GM21737 (cell line): ENCODE results near the gene LGALS7.
"Not testable (repeated sequence)": the region's sequence is repeated elsewhere in the genome, so short reads cannot be mapped to it uniquely, and the experiment has no call there.

Experiments
- ATAC-seq: cut with Tn5 transposase; IDR thresholded peaks from one replicate; pipeline ENCODE4 v1.9.1; 2021; ENCODE audit warnings: mild to moderate bottlenecking, moderate library complexity; ENCODE audit not compliant: unreplicated experiment

The LGALS7 gene

DNA sequence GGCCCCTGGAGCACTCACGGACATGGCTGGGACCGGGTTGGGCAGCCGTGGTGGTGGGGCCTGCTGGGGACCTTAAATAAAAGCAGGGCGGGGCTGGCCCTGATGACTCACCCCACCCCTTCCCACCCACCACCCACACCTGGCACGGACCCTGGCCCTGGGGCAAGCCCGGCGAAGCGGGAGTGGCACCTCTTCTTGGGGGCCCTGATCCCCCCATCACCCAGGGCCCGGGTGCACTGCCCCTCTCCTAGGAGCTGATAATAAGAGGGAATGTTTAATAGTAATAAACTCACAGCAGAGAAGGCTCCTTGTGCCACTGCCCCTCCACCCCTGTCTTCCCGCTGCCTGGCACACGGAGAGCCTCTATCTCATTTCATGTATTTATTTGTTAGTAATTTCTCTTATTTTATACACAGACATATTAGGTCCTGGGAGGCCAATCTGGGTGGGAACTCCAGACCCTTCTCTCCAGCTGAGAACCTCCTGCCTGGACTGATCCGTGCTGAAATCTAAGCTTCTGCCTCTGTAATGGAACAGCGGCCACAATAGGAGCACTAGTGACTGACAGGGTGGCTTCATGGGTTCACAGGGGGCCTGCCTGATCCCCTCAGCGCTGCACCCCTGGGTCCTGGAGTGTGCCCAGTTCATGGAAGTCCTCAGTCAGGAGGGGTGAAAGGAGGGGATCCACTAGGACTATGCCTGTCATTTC, at the start of gene LGALS7:
LGALS7 (minus strand) TSS at position 49 of the 709 bp plus-strand sequence; CDS start at position 24, 25 bp downstream.
- no peak for ATAC-seq

DNA sequence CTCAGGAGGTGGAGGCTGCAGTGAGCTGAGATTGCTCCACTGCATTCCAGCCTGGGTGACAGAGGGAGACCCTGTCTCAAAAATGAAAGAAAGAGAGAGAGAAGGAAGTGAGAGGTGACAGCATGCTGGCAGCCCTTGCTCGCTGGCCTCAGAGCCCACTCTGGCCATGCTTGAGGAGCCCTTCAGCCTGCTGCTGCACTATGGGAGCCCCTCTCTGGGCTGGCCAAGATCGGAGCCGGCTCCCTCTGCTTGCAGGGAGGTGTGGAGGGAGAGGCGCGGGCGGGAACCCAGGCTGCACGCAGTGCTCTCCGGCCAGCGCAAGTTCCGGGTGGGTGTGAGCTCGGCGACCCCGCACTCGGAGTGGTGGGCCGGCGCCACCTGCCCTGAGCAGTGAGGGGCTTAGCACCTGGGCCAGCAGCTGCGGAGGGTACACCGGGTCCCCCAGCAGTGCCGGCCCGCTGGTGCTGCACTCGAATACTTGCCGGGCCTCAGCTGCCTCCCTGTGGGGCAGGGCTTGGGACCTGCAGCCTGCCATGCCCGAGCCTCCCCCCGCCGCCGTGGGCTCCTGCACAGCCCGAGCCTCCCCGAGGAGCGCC, 48.0 kb upstream of the LGALS7 start:
- not testable (repeated sequence) for ATAC-seq

DNA sequence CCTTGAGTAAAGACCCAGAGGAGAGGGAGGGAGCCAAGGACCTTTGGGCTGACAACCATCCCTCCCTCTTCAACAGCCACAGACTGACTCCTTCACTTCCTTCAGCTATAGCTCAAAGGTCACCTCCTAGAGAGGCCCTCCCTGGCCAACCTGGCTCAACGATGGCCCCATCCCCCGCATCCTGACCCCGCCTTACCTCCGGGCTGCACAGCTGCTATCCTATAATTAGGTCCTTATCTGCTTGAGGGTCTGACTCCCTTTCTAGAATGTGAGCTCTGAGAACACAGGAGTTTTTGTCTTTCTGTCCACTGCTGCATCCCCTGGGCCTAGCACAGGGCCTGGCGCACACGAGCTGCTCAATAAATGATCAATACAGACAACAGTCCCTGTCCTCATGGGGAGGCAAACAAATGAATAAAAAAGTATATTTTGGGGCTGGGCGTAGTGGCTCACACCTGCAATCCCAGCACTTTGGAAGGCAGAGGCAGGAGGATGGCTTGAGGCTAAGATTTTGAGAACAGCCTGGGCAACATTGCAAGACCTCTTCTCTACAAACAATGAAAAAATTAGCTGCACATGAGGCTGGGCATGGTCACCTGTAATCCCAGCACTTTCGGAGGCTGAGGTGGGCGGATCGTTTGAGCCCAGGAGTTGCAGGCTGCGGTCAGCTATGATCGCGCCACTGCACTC, 46.1 kb upstream of the LGALS7 start:
- no peak for ATAC-seq

DNA sequence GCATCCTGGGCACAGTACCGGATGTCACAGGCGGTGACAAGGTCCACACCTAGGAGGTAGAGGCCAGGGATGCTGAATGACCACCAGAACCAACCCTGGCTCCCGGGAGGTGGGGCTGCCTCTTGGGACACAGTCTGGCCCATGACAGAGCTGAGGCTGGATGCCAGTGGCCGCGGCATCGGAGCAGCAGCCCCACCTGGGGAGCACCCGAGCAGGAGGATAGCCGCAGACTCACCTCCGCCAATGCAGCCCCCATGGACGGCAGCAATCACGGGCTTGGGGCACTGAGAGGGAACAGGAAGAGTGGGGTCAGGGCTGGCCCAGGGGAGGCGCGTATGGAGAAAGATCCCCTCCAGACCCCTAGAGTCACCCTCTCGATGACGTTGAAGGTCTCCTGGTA, 43.8 kb upstream of the LGALS7 start:
- ATAC-seq, result no peak

DNA sequence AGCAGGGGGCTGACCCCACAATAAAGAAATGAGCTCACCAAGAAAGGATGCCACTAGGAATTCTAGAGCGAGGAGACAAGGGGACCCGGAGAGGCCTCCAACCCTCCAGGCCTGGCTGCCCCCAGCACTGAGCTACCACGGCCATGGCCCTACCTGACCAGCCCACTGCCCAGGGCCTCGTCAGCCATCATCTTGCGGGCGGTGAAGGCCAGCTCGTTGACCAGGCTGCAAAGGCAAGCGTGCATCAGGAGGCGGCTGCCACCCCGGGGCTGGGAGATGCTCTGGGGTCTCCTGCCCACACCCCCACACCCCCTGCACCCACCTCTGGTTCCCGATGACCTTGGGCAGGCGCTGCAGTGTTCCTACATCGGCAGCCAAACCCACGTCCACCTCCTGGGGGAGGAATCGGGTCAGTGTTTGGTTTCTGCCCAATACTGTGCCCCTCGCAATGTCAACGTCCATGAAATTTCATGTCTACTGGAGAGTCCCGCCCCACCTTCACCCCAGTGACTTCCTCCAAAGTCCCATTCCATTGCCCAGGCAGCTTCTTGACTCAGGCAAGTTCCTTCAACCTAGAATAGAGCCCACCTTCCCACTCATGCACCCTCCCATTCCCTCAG, 42.9 kb upstream of the LGALS7 start:
- no peak for ATAC-seq

DNA sequence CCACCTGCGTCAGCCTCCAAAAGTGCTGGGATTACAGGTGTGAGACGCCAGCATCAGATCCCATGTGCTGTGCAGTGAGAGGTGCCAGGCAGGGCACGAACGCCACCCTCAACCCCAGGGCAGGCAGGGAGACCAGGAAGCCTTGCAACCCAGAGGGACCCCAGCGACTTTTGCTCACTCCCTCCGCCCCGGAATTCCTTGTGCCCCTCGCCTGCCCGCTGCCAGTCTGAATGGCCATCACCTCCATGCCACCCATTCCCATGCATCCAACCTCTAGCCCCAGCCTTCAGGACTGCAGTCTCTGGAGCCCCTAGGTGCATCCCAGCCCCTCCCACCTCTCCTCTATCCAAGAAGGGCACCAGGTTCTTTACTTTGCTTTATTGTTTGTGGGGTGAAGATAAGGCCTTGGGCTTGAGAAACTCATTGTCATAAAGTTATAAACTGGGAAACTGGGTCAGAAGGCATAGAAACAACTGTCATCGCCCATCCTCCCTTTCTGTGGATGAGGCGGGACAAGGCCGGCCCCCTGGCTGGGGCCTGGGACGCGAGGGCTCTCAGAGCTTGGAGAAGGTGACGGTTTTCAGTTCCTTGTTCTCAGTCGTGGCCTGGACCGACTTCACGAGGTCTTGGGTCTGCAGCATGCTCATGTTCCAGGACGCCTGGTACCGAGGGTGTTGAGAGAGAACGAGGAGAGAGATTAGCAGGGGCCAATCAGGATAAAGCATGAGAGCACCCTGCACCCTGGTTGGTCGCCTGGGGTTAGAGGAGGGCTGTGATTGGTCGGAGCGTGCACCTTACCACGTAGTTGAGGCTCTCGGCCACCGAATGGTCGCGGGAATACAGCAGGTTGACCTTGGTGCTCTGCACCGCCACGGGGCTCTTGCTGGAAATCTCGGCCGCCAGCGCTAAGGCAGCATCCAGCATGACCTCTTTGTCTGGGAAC, 42.0 kb upstream of the LGALS7 start:
- no peak for ATAC-seq

DNA sequence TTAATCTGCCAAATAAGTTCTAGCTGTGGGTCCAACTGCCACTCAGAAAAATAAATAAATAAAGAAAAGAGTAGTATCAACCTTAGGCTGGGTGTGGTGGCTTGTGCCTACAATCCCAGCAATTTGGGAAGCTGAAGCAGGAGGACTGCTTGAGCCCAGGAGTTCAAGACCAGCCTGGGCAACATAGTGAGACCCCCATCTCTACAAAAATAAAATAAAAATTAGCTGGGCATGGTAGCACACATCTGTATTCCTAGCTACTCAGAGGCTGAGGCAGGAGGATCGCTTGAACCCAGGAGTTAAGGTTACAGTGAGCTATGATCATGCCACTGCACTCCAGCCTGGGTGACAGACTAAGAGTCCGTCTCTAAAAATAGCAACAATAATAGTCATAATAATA, 40.6 kb upstream of the LGALS7 start:
- not testable (repeated sequence) for ATAC-seq

DNA sequence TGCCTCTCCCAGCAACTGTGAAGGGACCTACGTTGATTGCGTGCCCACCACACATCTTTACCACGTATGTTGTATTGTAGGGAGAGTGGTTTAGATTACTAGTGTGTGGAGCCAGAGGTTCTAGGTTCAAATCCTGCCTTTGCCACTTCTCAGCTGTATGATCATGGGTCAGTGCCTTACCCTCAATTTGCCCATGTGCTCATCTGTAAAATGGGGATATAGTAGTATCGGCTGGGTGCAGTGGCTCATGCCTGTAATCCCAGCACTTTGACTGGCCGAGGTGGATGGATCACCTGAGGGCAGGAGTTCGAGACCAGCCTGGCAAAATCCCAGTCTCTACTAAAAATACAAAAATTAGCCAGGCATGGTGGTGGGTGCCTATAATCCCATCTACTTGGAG, 40.0 kb upstream of the LGALS7 start:
- ATAC-seq, result no peak

DNA sequence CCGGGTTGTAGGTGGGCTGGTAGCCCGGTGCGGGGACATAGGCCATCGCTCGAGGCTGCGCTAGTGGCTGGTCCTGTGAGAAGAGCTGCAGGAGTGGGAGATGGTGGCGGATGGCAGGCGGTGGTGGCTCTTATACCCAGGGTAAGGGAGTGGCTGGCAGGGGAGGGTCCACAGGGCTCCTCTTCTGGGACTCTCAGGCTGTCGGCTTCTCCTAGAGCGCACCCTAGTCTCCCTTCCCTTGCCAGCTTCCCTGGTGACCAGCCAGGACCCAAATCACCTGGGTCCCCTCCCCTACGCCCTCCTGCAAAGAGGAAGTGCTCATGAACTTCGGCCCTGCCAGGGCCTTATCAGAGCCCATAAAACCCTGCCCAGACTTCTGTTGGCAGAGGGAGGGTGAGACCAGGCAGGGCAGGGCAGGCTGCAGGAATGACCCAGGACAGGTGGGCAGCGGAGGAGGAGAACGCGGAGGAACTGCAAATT, 39.6 kb upstream of the LGALS7 start, which contains the start of gene LGALS4:
LGALS4 (minus strand) TSS at position 105 of the 480 bp plus-strand sequence; CDS start at position 46, 59 bp downstream.
- ATAC-seq, result no peak

DNA sequence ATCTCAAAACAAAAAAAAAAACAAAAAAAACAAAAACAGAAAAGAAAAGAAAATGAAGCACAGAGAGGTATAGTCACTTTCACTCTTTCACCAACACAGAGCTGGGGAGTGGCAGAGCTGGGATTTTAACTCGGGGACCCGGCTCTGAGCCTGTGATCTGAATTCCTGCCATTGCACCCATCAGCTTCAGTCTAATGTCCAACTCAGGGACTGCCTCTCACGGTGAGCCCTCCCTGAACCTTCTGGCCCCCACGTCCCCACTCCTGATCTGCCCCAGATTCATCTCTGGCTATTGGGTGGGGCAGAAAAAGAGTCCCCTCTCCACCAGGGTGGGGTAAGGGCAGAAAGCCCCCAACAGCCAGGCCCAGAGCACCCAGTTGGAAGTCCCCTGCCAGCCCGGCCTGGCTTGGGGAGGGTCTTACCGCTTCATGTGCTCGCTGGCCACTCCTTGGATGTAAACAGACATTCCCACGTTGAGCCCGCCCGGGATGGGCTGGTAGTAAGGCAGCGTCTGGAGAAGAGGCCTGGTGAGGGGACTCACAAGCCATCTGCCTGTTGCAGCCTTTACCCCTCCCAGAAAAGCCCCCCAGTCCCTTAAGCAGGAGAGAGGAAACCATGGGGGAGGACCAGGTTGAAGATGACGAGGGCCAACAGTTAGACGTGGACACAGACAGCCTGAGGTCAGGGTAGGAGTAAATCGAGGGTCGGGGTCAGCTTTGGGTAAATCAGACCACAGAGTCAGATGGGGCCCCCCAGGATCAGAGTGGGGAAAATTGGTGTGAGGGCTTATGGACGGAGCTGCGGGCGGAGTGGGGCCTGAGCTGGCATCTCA, 38.9 kb upstream of the LGALS7 start:
- no peak for ATAC-seq

DNA sequence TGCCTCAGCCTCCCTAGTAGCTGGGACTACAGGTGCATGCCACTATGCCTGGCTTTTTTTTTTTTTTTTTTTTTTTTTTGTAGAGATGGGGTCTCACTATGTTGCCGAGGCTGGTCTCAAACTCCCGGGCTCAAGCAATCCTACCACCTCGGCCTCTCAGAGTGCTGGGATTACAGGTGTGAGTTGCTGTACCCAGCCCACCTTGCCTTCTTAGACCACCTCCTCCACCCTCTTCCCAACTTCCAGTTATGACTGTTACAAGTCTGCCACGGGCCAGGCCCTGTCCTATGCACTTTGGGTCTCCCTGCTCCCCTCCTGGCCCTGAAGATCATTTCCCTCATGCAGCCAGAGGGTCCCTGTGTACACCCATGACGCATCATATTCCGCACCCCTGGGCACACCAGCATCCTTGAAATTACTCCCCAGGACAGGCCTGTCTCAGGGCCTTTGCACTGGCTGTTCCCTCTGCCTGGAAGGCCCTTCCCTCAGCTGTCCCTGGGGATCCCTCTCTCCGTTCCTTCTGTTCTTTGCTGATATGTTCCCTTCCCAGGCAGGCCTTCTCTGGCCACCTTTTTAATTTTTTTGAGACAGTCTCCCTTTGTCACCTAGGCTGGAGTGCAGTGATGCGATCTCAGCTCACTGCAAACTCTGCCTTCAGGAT, 36.4 kb upstream of the LGALS7 start:
- ATAC-seq, result no peak

DNA sequence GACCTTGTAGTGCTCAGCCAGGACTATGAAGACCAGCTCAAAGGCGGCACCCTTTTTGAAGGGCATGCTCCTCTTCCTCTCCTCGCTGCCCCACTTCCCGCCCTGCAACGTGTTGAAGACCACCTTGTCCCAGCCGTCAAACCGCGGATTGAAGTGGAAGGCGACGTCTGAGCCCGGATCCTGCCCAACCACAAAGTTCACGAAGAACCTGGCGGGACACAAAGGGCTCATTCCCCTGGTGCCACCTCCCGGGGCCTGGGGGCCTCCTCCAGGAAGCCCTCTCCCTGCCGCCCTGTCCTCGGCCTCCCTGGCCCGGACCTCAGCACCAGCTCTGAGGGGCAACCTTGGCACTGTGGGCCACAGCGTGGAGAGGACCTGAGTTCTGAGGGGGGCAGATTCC, 35.4 kb upstream of the LGALS7 start:
- no peak for ATAC-seq

DNA sequence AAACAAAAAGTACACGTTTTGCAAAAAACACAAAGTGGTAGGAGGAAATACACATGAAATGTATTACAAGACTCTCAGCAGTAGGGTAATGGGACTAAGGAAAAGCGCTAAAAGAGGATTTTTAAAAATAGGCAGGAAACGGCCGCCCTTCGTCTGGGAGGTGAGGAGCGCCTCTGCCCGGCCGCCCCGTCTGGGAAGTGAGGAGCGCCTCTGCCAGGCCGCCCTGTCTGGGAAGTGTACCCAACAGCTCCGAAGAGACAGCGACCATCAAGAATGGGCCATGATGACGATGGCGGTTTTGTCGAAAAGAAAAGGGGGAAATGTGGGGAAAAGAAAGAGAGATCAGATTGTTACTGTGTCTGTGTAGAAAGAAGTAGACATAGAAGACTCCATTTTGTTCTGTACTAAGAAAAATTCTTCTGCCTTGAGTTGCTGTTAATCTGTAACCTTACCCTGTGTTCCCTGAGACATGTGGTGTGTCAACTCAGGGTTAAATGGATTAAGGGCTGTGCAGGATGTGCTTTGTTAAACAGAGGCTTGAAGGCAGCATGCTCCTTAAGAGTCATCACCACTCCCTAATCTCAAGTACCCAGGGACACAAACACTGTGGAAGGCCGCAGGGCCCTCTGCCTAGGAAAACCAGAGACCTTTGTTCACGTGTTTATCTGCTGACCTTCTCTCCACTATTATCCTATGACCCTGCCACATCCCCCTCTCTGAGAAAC, 34.2 kb upstream of the LGALS7 start:
- ATAC-seq, result not testable (repeated sequence)

DNA sequence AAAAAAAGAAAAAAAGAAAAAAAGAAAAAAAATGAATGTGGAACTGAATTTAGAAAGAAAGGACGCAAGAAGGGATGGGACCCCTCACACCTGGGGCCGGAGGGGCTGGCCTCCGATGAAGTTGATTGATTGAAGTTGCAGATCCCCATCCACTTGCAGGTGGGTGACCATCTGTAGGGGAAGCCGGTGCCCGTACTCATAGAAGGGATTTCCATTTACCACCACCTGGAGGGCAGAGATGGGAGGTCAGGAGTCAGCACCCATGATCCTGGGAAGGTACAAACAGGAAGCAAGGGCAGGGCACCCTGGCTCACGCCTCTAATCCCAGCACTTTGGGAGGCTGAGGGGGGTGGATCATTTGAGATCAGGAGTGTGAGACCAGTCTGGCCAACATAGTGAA, 33.1 kb upstream of the LGALS7 start:
- ATAC-seq, result no peak

DNA sequence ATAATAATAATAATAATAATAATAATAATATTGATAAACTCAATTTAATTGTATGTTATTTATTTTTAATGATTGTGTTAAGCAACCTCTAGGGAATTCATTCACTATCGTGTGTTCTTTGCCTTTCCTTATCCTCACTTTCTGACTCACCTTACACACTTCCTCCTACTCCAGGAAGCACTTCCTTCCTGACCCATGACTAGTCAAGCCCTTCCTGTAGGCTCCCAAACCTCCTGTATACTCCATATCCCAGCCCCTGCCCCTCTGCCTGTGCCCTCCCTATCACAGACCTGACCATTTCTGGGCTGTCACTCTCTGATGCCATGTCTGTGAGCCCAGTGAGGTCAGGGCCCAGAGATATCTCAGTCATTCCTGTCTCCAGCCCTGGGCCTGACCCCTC, 31.9 kb upstream of the LGALS7 start:
- ATAC-seq, result no peak

DNA sequence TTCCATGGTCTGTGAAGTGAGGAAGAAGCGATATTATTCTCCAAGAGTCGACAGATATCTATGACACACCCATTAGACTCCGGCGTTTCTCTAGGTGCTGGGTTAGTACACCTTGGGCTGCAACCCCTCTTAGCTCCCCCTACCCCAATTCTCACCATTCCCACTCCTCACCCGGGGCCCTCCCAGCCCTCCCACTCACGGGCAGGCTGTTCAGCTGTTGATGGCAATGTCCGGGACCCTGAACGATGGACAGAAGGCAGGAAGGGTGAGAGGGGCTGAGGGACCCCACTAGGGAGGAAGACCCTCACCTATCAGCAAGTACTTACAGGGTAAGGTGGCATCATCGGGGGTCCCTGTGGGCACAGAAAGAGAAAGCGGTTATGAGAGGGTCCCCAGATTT, 30.2 kb upstream of the LGALS7 start:
- no peak for ATAC-seq

DNA sequence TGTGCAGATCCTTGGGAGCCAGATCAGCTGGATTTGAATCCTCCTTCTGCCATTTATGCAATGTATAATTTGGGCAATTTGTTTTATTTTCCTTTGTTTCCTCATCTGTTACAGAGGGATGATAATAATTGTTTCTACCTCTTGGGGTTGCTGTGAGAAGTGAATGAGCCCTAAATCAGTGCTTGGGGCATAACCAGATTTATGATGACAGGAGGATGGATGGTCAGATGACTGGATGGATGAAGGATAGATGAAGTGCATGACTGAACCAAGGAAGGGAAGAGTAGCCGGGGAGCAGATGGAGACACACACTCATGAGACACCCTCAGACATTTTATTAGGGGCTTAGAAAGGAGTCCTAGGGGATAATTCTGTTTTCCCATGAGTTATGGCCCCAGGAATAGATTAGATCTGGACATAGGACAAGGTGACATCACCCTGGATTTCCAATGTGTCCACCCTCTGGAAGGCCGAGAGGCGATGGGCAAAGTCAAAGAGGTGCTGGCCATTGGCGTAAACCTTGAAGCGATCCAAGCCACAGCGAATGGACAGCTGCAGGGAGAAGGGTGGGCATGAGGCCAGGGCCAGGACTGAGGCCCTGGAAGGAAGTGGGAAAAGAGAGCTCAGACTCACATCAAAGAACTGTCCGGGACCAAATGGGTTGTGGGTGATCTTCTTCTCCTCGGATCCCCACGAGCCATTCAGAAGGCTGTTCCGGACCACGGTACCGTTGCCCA, 28.2 kb upstream of the LGALS7 start:
- no peak for ATAC-seq
